AG04449 (cell line): ENCODE measurements around the gene NATD1.
"Not testable (repeated sequence)": the region's sequence is repeated elsewhere in the genome, so short reads cannot be mapped to it uniquely, and the experiment has no call there.

Experiments used
- CTCF ChIA-PET: fragments of 350-600 bp; formaldehyde crosslinking; extraction: SDS; loops from one replicate; lab custom pipeline; 2021; ENCODE audit warnings: antibody characterized with exemption; lab: Yijun Ruan, JAX
- POLR2A ChIA-PET: fragments of 400-600, 350-600 bp; formaldehyde crosslinking; extraction: SDS; loops from one replicate; lab custom pipeline; 2020; ENCODE audit warnings: antibody characterized with exemption, inconsistent platforms; lab: Yijun Ruan, JAX
- DNase-seq: peaks from one replicate; pipeline ENCODE4 v3.0.0-alpha.2; 2010; ENCODE audit warnings: low read depth, low spot score
- H3K4me3 ChIP-seq: 2 replicates; pipeline ENCODE4 v1.5.1; 2011; ENCODE audit warnings: low read depth, mild to moderate bottlenecking, control low read depth, low read length
- CTCF ChIP-seq: IDR thresholded peaks from one replicate; pipeline ENCODE4 v1.5.1; 2011; ENCODE audit warnings: mild to moderate bottlenecking, moderate library complexity, low read length, control low read depth, inconsistent platforms; ENCODE audit not compliant: insufficient read depth; ENCODE audit errors: missing control alignments

The NATD1 gene

GRCh38 chr17:21194703-21195102 is 58.5 kb downstream of the NATD1 start:
- ChIA-PET CTCF (interaction anchor here (0.7 to 2.2 kb wide), 4 partner anchors 18 to 86 kb away, joined by 3 to 6 read pairs (median 3); partner anchors contain the start of gene TMEM11), POLR2A (no interaction called here)
- no peak for TF ChIP-seq CTCF
- DNase-seq: no peak
- H3K4me3 ChIP-seq: no peak overlapping the region

DNA sequence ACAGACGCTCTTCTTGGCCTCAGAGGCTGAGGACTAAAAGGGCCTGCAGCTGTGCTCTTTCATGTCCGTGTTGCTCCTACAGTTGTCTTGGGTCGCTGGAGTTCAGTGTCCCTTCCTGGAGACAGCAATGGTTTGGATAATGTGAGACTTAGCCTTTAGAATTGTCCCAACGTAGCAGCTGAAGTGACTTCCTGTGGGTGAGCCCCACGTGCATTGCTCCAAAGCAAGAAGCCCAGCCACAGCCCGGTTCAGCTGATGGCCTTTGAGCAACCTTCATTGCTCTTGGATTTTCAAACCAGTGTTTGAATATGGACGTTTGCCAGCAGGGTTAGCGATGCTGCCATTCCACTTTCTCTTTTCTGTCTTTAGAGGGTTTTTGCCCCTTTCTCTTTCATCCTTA is 59.0 kb downstream of the NATD1 start:
- DNase-seq: no peak
- CTCF ChIA-PET: interaction anchor here (0.7 to 1.5 kb wide), 3 partner anchors 56 to 86 kb away, joined by 3 read pairs; no protein-coding TSS in a partner anchor
- TF ChIP-seq CTCF: no peak
- POLR2A ChIA-PET: no interaction called here
- no peak overlapping the region for H3K4me3 ChIP-seq

GRCh38 chr17:21193031-21193430 is 60.2 kb downstream of the NATD1 start:
- ChIA-PET POLR2A (interaction anchor here (0.7 kb wide), 1 partner anchor 107 kb away, joined by 3 read pairs; no protein-coding TSS in a partner anchor), CTCF (interaction anchor here (1.0 to 1.5 kb wide), 2 partner anchors 64 to 73 kb away, joined by 3 to 4 read pairs; no protein-coding TSS in a partner anchor)
- DNase-seq: no peak
- no peak for TF ChIP-seq CTCF
- H3K4me3 ChIP-seq: no peak overlapping the region

DNA sequence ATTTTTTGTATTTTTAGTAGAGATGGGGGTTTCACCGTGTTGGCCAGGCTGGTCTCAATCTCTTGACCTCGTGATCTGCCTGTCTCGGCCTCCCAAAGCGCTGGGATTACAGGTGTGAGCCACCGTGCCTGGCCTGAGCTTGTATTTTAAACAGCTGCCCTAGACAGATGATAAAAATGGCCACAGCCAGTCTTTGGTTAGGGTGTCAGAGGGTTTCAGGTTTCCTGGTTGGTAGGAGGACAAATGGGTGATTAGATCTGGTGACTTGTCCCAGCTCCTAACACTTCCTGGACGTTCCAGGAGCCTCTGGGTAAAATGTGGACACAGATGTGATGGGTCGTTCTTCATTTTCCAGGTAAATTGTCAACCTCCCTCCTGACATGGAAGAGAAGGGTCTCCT is 60.8 kb downstream of the NATD1 start:
- POLR2A ChIA-PET, DNase-seq, H3K4me3 ChIP-seq: not testable (repeated sequence)
- CTCF ChIA-PET: interaction anchor here (1.0 kb wide), 1 partner anchor 63 kb away, joined by 4 read pairs; no protein-coding TSS in a partner anchor

DNA sequence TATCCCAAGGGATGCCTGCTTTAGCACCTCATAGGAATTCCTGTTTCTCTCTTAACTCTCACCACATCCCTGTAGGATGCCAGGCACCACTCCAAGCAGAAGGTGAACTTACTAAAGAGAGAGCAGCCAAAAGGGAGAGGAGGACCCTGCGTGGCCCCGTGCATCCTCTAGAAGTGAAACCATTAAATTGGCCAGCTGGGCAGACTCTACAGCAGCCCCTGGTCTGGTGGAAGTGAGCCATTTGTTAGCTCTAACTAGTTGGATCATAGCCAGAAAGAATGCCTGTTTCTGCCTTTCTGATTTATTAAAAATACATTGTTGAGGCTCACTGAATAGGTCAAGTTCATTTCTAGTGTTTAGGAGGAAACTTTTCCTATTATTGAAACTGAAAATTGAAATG is 61.5 kb downstream of the NATD1 start:
- CTCF ChIA-PET: interaction anchor here (1.8 kb wide), 1 partner anchor 9 kb away, joined by 4 read pairs; no protein-coding TSS in a partner anchor
- POLR2A ChIA-PET: no interaction called here
- no peak for DNase-seq
- TF ChIP-seq CTCF: no peak
- H3K4me3 ChIP-seq: no peak overlapping the region

DNA sequence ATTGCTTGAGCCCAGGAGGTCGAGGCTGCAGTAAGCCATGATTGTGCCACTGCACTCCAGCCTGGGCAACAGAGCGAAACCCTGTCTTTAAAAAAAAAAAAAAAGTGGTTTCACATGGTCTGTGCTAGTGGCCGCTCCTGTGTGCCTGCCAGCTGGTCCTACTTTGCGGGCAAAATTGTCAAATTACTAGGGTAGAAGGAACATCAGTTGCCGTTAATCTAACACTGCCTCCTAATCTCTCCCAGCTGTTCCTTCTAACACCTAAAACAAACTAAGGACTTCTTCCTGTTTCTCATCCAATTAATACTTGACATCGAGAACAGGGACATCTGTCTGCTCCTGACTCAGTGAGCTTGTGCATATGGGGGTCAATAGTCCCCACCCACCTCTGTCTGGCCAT is 63.1 kb downstream of the NATD1 start:
- TF ChIP-seq CTCF: no peak
- ChIA-PET POLR2A (no interaction called here), CTCF (interaction anchor here (1.8 kb wide), 1 partner anchor 10 kb away, joined by 4 read pairs; no protein-coding TSS in a partner anchor)
- DNase-seq: no peak
- H3K4me3 ChIP-seq: no peak overlapping the region

- ChIA-PET CTCF (no interaction called here), POLR2A (no interaction called here)
- H3K4me3 ChIP-seq: no peak overlapping the region
Measured at GRCh38 chr17:21189361-21189760, 63.8 kb downstream of the NATD1 start.

More at GRCh38 chr17:21189361-21189760, 63.8 kb downstream of the NATD1 start:
- DNase-seq: no peak
- TF ChIP-seq CTCF: no peak
